GM13977 (cell line): ENCODE results near the gene CFAP161.
"Not testable (repeated sequence)": the region's sequence is repeated elsewhere in the genome, so short reads cannot be mapped to it uniquely, and the experiment has no call there.

ENCODE experiments used
- DNase-seq: peaks from one replicate; pipeline ENCODE4 v3.0.0; 2012; ENCODE audit warnings: low spot score
- CTCF ChIP-seq: IDR thresholded peaks from 2 replicates; pipeline ENCODE4 v1.5.1; 2012; ENCODE audit warnings: mild to moderate bottlenecking, control low read depth; ENCODE audit not compliant: insufficient read depth; ENCODE audit errors: extremely low read depth, missing control alignments
- in situ Hi-C: fragments of 300-500 bp; cut with MboI; formaldehyde crosslinking; loops from one replicate; pipeline ENCODE4 v1.12.0; 2022; ENCODE audit warnings: low sequenced_read_pairs, low pct_unique_long_range_greater_than_20kb, mixed read lengths, inconsistent platforms; ENCODE audit not compliant: unreplicated experiment

CFAP161 gene

GRCh38 chr15:81152799-81153198 is 18.7 kb downstream of the CFAP161 start:
- no peak for TF ChIP-seq CTCF
- in situ Hi-C loops = loop anchor here (10.0 kb wide), 1 partner anchor 112 kb away; no protein-coding TSS in a partner anchor
- no peak for DNase-seq

- peak; percentile 70 for TF ChIP-seq CTCF
- DNase-seq = peak; percentile 57
- in situ Hi-C loops = loop anchor here (10.0 kb wide), 1 partner anchor 109 kb away; no protein-coding TSS in a partner anchor
These were observed 21.5 kb downstream of the CFAP161 start for GRCh38 chr15:81155375-81156218.

GRCh38 chr15:81156324-81156723 is 22.3 kb downstream of the CFAP161 start:
- in situ Hi-C loops = loop anchor here (10.0 kb wide), 1 partner anchor 108 kb away; no protein-coding TSS in a partner anchor
- no peak for TF ChIP-seq CTCF
- no peak for DNase-seq

- TF ChIP-seq CTCF = no peak
- in situ Hi-C loops = loop anchor here (10.0 kb wide), 1 partner anchor 107 kb away; no protein-coding TSS in a partner anchor
- no peak for DNase-seq
These were observed 23.3 kb downstream of the CFAP161 start for GRCh38 chr15:81157195-81157938.

GRCh38 chr15:81157939-81158223 is 23.8 kb downstream of the CFAP161 start:
- in situ Hi-C loops = loop anchor here (10.0 kb wide), 1 partner anchor 107 kb away; no protein-coding TSS in a partner anchor
- TF ChIP-seq CTCF = no peak
- no peak for DNase-seq

GRCh38 chr15:81158561-81158960 is 24.5 kb downstream of the CFAP161 start:
- in situ Hi-C loops = loop anchor here (10.0 kb wide), 1 partner anchor 106 kb away; no protein-coding TSS in a partner anchor
- DNase-seq = not testable (repeated sequence)
